ENCODE results near the gene IDNK. TPM values are rescaled to one million over a fixed set of nuclear protein-coding genes. Genes with fewer than 3 reads are reported as not detected.

The IDNK gene
- total RNA-seq, 1 donor = 3.0 TPM

DNA sequence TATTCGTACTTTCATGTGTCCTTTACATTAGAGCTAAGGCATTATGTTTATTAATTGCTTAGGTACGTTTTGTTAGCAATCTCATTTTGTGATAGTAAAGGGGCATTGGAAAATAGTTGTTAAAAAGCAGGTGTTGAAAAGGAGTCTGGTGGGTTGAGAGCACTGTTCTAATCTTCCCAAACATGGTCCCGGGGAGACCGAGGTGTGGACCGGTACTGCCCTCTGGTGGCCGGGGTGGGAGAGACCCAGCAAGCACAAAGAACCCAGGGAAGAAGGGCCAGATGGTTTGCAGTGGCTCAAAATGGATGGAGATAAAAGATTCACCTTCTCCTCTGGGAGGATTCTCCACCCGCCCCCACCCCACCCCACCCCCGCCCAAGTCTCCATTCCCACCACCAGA lies 26.1 kb downstream of the IDNK start:
- no peak overlapping the region for H3K4me3 ChIP-seq (ENCODE audit: low read depth, low read length)
- TF ChIP-seq, protein P1, sequence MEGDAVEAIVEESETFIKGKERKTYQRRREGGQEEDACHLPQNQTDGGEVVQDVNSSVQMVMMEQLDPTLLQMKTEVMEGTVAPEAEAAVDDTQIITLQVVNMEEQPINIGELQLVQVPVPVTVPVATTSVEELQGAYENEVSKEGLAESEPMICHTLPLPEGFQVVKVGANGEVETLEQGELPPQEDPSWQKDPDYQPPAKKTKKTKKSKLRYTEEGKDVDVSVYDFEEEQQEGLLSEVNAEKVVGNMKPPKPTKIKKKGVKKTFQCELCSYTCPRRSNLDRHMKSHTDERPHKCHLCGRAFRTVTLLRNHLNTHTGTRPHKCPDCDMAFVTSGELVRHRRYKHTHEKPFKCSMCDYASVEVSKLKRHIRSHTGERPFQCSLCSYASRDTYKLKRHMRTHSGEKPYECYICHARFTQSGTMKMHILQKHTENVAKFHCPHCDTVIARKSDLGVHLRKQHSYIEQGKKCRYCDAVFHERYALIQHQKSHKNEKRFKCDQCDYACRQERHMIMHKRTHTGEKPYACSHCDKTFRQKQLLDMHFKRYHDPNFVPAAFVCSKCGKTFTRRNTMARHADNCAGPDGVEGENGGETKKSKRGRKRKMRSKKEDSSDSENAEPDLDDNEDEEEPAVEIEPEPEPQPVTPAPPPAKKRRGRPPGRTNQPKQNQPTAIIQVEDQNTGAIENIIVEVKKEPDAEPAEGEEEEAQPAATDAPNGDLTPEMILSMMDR (IDR thresholded peaks at IDR 0.05; ENCODE audit: insufficient read depth, low read depth, low read length) = peak; percentile 83
- peak; percentile 50 for DNase-seq (ENCODE audit: low read depth)

DNA sequence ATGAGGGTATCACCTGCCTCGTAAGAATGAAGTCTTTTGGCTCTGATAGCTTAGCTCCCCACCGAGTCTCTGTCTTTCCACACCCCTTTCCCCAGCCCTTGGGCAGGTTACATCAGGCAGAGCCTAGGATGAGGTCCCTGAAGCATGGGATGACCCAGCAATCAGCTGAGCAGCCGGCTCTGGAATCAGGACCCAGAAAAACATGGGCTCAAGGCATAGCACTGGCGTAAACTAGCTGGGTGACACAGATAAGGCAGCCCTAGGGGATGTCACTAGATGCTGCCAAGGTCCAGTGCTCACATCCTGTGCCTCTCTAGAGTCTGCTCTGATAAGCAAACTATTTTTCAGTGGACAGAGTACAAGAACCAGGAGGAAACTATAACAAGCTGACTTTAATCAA lies 26.6 kb downstream of the IDNK start:
- no peak overlapping the region for H3K4me3 ChIP-seq (ENCODE audit: low read depth, low read length)
- TF ChIP-seq, protein P1 (IDR thresholded peaks at IDR 0.05; ENCODE audit: insufficient read depth, low read depth, low read length) = no peak
- no peak for DNase-seq (ENCODE audit: low read depth)

DNA sequence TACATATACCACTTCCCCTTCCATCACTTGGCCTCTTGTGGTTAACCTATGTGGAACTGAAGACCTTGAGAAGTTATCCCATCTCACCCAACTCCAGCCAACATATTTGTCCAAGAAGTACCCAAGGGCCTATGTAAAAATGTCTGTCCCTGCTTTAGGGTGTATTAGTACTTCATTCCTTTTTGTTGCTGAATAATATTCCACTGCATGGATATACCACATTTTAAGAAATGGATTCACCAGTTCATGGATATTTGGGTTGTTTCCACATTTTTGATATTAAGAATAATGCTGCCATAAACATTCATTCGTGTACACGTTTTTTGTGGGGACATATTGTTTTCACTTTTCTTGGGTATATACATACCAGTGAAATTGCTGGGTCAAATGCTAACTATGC lies 28.6 kb downstream of the IDNK start:
- no peak overlapping the region for H3K4me3 ChIP-seq (ENCODE audit: low read depth, low read length)
- DNase-seq (ENCODE audit: low read depth) = no peak
- TF ChIP-seq, protein P1 (IDR thresholded peaks at IDR 0.05; ENCODE audit: insufficient read depth, low read depth, low read length) = no peak

DNA sequence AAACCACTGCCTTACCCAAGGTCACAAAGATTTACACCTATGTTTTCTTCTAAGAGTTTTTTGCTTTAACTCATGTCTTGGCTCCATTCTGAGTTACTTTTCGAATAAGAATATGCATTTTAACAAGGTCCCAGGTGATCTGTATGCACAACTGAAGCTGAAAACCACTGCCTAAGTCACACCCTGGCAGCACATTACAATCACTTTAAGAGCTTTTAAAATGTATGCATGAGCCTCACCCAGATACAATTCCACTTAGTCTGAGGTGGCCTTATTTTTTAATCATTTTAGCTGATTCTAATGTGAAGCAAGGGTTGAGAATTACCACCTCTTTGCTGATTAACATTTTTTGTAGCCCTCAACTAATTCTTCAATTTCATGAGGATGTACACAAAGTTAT lies 29.5 kb downstream of the IDNK start:
- TF ChIP-seq, protein P1 (IDR thresholded peaks at IDR 0.05; ENCODE audit: insufficient read depth, low read depth, low read length) = no peak
- no peak overlapping the region for H3K4me3 ChIP-seq (ENCODE audit: low read depth, low read length)
- no peak for DNase-seq (ENCODE audit: low read depth)

DNA sequence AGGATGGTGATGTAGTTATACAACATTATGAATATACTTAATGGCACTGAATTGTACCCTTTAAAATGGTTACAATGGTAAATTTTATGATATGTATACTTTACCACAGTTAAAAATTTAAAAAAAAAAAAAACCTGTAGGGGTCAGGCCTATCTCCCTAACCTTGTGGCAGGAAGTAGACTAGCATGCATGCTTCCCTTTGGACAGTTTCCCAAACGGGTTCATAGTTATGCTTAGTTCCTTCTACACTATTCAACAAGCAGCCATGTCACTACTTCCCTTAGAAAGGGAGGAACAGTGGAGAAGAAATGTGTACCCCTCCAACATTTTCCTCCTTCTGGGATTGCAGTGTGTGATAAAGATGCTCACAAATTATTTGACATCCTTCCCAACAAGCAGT lies 32.5 kb downstream of the IDNK start:
- H3K4me3 ChIP-seq (ENCODE audit: low read depth, low read length) = no peak overlapping the region
- TF ChIP-seq, protein P1 (IDR thresholded peaks at IDR 0.05; ENCODE audit: insufficient read depth, low read depth, low read length) = no peak
- no peak for DNase-seq (ENCODE audit: low read depth)

DNA sequence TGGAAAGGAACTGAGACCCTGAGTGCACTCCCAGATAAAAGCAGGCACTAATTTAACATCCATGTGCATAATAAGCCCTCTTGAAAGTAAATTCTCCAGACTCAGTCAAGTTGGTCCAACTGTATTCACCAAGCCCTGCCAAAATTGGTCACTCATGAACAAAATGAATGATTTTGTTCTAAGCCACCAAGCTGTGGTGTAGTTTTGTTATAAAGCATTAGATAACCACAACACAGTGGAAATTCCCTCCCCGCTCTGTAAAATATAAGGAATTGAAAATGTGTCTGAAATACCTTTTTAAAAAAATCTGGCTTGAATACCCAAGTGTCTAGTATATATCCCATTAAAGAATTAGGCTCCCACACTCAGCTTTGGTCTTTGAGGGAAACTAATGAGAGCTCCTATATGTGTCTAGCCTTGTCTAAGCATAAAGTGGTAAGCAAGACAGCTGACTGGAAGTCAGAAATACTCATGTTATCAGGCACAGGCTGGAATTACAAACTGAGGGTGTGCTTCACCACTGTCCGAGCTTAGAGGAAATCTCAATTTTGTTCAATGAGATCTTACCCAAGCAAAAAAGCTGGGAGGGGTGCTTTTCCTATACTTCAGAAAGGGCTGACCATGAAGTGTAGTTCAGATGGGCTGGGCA lies 33.2 kb downstream of the IDNK start:
- no peak overlapping the region for H3K4me3 ChIP-seq (ENCODE audit: low read depth, low read length)
- TF ChIP-seq, protein P1 (IDR thresholded peaks at IDR 0.05; ENCODE audit: insufficient read depth, low read depth, low read length) = no peak
- DNase-seq (ENCODE audit: low read depth) = no peak

DNA sequence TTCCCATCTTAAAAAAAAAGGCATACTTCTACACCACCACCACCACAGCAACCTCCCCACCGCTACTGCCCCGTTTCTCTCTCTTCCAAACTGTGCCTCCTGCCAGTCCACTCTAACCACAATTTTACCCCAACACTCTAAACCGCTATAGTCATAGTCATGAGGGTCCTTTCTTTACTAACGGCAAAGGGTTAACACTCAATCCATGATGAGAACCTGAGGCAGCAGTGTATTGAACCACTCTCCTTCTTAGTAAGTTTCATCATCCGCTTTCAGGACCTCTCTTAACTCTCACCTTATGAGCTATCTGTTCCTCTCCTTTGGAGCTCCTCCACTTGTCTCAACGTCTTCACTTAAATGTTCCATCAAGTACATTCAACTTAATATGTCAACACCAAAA lies 34.0 kb downstream of the IDNK start:
- DNase-seq (ENCODE audit: low read depth) = no peak
- H3K4me3 ChIP-seq (ENCODE audit: low read depth, low read length) = no peak overlapping the region
- TF ChIP-seq, protein P1 (IDR thresholded peaks at IDR 0.05; ENCODE audit: insufficient read depth, low read depth, low read length) = no peak
